ENCODE data around the gene ANGEL1.

The ANGEL1 gene, protein sequence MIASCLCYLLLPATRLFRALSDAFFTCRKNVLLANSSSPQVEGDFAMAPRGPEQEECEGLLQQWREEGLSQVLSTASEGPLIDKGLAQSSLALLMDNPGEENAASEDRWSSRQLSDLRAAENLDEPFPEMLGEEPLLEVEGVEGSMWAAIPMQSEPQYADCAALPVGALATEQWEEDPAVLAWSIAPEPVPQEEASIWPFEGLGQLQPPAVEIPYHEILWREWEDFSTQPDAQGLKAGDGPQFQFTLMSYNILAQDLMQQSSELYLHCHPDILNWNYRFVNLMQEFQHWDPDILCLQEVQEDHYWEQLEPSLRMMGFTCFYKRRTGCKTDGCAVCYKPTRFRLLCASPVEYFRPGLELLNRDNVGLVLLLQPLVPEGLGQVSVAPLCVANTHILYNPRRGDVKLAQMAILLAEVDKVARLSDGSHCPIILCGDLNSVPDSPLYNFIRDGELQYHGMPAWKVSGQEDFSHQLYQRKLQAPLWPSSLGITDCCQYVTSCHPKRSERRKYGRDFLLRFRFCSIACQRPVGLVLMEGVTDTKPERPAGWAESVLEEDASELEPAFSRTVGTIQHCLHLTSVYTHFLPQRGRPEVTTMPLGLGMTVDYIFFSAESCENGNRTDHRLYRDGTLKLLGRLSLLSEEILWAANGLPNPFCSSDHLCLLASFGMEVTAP

DNA sequence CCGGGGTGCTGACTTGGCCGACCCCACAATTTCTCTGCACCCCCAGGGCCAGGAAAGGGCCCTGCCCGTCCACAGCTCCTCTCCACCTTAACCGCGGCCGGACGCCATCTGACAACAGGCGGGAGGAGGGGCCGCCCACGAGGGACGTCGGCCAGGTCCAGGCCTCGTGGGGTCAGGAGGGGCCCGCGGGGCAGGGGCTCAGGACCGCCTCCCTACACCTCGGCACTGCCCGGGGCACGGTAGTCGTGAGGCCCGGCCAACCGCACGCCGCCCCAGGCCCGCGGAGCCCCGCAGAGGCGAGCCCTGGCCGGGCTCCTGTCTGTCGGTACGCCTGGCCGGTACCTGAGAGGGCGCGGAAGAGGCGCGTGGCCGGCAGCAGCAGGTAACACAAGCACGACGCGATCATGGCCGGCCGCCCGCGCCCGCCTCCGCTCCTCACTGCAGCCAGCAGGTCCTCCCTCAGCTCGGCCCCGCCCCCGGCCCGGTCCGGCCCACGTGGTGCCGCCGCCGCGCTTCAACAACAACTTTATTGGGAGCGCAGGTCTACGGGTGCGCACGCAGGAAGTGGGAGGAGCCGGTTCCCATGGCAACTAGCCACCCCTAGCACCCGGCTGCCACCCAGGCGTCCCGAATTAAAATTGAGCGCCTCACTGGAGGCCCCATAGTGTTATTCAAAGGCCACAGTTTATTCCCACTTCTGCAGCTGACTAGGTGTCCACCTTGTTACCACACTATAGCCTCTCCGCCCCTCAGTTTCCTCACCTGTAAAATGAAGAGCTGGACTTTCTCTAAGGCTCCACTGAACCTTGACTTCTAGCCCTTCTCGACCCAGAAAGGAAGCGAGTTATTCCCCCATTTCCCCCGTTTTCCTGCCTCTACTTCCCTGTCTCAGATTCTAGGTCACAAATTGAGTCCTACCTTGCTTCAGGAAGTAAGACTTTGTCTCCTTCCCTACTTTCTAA is at the start of gene ANGEL1:
TSS of gene ANGEL1 (minus strand) at position 461 of the 962 bp plus-strand sequence. CDS start at position 406, 55 bp downstream.
- DNase-seq: peak; percentile 92

DNA sequence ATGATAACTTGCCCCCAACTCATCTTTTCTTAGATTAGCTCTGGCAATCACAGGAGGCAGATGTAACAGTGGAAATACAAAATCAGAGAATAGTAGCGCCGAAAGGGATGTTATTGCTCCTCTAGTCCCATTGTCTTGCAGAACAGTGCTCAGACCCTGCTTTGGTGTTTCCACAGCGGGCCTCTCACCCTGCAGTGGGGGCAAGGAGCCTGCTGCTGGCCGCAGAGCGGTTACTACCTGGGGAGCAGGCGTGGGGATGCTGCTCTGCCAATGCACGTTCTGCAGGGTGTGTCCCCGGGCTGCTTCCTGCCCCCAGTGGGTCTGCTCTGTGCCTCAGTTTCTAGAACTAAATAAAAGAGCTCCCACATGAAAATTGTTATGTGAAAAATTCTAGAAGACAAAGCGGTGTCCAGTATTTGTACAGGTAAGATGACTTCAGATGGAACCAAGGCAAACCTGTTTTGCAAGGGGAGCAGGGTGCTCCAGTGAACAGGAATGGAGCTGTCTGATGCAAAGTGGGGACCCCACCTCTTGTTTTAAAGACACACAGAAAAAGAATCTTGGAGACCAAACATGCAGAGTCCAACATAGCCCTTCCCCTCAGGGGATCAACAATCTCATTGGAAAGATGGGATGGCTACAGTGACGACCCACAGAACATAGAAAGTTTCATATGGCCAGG is 49.0 kb upstream of the ANGEL1 start:
- DNase-seq: no peak

DNA sequence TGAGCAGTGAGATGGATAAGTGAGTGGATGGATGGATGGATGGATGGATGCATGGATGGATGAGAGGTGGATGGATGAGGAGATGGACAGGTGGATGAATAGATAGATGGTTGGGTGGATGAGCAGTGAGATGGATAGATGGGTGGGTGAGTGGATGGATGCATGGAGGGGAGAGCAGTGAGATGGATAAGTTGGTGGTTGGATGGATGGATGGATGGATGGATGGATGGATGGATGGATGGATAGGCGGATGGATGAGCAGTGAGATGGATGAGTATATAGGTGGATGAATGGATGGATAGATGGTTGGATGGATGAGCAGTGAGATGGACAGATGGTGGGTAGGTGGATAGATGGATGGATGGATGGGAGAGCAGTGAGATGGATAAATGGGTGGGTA is 44.1 kb upstream of the ANGEL1 start:
- DNase-seq: no peak

DNA sequence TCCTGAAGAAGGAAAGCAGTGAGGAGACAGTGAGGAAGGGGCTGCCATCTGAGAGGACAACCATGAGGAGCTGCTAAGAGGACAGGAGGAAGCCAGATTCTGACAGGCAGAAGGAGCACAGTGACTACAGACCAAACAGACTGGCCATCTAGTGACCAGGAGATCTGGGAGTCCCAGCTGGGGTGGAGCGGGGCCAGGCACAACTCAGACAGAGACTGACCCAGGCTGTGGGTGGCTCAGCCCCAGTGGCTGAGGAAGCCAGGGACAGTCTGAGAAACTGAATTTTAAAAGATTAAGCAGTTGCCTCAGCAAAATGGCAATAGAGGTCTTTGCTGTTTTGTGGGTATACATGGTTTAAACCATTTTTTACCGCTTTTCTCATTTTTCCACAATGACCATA is 42.4 kb upstream of the ANGEL1 start:
- no peak for DNase-seq

DNA sequence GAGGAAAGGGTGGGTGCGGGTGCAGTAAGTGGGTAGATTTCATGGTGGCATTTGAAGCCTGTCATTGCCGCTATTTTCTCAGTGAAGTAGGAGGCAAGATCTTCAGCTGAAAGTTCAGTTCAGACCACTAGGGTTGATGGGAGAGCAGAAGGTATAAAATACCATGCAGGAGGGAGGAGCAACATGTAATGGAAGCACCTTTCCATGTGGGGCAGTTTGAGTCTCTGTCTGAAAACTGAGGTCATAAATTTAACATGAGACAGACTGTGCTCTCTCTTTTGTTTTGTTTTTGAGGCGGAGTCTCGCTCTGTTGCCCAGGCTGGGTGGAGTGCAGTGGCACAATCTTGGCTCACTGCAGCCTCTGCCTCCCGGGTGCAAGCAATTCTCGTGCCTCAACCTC is 36.2 kb upstream of the ANGEL1 start:
- no peak for DNase-seq

DNA sequence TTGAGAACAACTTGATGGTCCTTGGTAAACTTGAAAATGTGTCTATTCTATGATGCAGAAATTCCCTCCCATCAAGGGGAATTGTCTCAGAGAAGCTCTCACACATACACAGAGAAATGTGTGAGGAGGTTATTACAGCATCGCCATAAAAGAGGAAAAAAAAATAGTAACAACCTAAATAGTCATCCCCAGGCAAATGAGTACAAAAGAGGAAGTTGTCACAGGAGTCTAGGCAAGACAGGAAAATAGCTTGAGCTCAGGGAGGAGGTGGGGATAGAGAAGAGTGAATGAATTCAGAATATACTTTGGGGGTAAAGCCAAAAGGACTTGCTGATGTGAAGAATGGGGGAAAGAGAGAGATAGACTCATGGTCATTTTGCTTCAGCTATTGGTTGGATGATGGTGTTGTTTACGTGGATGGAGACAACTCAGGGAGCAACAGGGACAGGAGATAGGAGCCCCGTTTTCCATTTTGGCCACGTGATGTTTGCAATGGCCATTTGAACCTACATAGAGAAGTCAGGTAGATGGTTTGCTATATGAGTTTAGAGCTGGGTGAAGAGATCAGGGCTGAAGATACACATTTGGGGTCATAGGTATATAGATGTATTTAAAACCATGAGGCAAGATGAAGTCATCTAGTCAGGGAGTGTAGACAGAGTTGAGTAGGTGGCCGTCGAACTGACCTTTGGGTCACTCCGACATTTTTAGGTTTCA is 33.8 kb upstream of the ANGEL1 start:
- no peak for DNase-seq

DNA sequence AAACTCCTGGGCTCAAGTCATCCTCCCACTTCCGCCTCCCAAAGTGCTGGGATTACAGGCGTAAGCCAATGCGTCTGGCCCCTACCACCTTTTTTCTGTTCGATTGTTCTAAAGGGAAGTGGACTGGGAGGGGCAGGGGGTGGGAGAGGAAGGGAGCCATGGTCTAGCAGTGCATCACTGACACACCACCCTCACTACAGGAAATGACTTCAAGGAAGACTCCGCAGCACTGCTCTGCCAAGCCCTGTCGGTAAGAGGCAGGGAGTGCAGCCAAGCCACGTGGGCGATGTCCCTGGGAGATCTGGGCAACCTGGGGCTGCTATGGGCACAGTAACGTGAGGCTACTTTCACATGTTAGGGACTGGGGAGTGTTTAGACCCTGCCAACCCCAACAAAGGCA is 31.5 kb upstream of the ANGEL1 start:
- no peak for DNase-seq

DNA sequence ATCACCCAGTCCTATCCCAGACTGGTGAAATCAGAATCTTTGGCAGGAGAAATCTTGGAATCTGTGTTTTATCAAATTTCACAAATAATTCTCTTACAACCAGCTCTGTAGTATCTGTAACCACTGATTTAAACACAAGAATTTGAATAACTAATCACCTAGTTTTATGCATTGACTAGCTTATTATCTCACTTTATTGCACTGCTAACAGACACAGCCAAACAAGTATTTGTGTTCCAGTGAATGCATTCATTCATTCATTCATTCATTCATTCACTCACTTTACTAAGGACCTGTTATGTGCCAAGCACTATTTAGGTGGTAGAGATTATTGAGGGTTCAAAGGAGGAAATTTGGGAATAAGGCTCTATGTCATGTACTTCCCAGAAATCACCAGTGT is 29.7 kb upstream of the ANGEL1 start:
- no peak for DNase-seq

DNA sequence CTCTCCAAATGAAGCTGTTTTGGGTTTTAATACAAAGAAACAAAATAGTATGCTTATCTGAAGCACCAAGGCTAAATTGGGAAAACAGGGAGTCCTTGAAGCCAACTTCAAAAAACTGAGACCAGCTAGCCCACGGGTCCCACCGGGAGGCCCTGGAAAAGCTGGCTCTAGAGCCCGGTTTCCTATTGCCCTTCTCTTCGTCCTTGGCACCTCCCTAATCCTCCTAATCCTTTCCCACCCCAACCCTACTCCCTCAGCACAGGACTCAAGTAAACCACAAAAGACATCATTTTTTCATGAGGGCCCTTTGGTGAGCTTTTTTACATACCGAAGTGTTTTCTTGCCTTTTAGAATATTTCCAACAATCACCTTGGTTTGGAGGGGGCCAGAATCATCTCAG is 24.8 kb upstream of the ANGEL1 start:
- no peak for DNase-seq

DNA sequence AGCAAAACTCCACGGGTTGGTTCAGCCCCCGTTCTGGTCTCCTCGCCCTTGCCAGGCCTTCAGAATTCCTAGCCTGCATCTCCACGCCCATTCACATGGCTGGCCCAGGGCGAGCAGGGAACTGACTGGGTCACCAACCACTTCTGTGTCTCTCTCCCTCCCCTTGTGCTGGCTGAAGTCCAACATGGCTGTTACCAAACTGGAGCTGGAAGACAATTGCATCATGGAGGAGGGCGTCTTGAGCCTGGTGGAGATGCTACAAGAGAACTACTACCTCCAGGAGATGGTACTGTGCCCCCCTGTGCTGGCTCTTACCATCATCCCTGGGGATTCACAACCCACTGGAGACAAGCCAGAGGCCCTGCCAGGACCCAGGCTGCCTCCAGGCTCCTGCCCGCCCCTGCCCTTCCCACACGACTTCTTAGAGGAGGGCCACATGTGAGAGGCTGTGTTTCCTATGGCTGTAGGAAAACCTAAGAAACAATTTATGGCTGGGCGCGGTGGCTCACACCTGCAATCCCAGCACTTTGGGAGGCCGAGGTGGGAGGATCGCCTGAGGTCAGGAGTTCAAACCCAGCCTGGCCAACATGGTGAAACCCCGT is 23.4 kb upstream of the ANGEL1 start:
- DNase-seq: no peak

DNA sequence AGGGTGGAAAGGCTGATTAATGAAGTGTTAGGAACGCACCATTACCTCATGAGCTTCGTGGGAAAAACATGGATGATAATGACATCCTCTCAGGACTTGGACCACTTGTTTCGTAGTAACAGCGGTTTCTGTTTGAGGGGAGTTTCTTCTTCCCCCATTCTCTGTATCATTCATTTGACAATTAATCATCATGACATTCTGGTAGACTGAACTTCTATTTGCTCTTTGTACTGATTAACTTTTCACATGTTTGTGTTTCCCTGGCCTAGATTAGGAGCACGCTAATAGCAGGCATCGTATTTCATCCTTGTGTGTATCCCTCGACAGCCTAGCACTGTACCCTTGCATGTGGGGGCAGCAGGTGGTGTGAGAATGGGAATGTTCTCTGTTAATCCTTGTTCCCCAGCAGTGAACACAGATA is 21.6 kb upstream of the ANGEL1 start:
- DNase-seq: no peak

DNA sequence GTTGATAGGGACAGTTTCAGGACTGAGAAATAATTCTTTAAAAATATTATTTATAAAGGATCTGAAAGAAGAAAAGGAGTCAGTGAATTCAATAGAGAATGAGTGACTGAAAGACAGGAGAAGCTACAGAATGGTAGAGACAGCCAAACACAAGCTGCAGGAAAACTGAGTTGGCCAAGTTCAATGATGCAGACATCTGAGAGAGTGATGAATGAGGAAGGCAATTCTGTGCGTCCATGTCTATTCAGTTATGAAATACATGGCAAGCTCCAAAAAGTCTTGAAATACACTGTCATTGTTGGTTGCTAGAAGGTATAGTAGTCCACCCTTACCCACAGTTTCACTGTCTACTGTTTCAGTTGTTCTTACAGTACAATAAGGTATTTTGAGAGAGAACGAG is 20.3 kb upstream of the ANGEL1 start:
- DNase-seq: no peak

DNA sequence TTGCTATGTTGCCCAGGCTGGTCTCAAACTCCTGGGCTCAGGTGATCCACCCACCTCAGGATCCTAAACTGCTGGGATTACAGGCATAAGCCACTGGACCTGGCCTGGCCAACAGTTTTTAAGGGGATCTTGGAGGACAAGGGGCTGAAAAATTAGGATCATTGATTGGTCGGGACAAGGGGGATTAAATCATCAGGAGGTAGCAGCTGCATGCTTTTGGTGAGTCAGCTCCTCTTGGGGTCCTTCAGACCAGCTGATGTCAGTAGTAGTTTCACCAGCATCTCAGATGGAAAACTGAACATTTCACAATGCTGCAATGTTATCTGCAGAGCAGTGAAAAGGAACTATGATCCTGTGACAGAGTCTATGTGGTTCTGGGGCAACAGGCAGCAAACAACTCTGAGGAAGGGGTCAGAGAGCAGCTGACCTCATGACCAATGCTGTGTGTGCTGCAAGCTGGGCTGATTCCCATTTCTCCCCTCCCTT is 19.9 kb upstream of the ANGEL1 start:
- no peak for DNase-seq

DNA sequence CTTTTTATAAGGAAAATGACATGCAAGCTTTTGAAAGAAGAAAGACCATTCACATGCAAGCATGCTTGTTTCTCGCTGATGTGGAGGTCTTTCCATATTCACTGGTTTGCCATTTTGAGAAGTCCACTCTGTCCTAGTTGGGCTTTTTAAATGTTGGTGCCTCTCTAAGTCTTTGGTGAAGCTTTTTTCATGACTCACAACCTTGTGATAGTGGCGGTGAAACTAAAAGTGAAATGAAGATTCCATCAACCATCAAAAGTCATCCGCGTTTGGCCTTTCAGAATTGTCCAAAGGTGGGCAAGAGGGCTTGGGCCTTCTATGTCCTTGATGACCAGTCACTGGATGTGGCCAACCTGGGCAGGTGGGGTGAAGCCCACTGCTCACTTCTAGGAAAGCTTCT is 17.9 kb upstream of the ANGEL1 start:
- no peak for DNase-seq

DNA sequence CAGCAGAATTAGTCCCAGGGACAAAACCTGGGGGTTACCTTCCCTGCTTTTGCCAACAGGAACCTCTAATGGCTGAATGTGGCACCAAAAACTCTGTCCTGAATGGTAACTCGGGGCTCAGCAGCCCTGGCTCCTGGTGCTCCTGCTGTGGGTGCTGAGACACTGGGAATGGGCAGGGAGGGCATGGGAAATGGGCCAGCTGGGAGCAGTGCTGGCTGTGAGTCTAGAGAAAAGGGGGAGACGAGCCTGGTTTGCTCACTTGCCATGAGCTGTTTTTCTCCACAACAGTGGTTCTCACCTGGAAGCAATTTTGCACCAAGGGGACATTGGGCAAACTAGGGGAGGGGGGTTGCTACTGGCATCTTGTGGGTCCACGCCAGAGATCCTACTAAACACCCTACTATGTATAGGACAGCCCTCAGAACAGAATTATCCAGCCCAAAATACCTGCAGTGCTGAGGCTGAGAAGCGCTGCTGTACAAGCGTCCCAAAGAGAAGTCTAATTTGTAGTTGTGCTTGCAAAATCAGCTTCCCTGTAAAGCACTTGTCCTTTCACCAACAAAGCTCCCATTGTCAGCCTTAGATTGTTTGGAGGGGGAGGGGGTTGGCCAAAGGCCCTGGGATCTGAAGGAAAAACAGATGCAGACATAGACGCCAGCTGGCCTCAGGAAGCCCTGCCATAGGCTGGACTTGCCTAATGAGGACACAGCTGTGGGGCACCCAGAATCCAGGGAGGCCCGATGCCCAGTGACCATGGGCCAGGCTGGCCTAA is 17.2 kb upstream of the ANGEL1 start:
- no peak for DNase-seq

DNA sequence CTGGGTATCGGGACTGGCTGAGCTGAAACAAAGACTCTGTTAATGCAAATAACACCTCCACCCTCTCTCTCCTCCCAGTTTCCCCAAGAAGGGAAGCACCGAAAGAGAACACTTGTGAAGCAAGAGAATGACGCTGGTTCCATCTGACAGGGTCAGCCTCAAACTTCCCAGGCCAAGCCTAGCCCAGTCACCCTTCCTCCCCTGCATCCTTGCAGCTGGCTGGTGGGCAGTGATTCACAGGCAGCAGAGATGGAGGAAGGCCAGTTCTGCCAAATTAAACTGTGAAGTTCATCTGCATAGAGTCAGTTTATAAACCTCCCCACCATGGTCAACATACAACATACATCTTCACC is 16.3 kb upstream of the ANGEL1 start:
- no peak for DNase-seq

DNA sequence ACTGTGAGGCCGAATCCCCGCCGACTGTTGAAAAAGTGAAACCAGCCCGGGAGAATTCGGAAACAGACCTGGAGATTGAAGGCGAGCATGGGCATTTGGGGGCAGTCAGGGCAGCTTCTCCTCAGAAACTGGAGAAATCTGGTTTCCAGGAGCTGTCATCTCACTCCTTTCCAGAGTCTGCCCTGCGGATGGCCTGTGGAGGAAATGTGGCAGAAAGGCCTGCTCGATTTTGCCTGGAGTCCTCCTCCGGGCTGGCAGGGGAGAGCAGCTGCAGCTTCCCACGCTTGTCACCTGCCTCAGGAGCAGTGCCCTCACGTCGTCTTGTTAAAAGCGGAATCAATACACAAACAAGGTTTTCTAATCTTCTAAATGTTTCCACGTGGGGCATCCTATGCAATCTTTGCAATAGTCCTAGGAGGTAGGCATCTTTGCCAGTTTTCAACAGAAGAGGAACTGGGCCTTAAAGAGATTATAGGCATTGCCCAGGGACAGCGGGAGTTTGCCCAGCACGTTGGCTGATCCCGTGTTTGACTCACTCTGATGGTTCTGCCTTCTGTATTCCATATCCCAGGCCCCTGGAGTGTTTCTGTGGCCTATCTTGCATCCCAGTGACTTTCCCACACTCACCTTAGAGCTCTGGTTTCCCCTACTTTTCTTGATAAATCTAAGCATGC is 15.8 kb upstream of the ANGEL1 start:
- no peak for DNase-seq

DNA sequence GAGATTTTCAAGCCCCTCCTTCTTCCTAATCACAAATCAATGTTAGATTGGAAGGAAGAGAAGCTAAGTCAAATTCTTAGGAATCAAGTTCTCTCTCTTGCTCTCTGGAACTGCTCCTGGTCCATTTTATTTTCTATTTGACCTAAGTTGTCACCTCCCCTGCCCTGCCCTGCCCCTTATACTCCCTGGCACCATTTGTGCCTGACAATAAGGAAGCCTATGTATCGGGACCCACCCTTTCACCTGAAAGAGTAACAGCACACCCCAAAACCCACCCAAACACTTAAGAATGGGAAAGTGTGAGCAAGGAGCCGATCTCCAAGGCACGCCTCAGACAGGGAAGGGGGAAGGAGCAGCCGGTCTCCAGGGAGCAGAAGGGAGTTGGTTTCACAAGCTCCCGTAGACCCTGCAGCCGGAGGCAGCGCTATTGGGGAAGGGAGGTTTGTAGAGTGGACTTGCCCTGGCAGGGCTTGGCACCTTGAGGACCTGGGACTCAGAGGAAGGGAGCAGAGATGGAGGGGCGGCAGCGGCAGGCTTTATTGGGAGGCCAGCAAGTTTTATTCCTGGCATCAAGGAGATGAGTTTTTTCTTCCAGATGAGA is 15.1 kb upstream of the ANGEL1 start:
- DNase-seq: no peak

DNA sequence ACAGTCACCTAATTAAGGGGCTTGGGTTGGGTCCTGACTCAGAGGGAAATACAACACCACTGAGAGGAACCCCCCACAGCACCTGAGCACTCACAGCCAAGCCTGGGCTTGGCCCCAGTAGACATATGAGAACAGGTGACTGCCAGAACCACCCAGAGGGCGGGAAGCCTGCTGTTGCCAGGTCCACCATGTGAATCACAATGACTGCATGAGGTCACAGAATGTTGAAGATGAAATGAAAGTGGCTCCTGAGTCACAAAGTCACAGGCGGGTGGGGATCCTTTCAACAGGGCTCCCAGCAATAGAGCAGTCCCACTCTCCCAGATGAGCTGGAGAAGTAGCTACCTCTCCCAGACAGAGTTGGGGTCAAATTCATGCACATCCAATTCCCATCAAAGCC is 13.4 kb upstream of the ANGEL1 start, which contains the start of gene LRRC74A:
TSS of gene LRRC74A (plus strand) at position 287 of the 400 bp plus-strand sequence. CDS start 290 bp downstream, outside the sequence.
- DNase-seq: no peak

DNA sequence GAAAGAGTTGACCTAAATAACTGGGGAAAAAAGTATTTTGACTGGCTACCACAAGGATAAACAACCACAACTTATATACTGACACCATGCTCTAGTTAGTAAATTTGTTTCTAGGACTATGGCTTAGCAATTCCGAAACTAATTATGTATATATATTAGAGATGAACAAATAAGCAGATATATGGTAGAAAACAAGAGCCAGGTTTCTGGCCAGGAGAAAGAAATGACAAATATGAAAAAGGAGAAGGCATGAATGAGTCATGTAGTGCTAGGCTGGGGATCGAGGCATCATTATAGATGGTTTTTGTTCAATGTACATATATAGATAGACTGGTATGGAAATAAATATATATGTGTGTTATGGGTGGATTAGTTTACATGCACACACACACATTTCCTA is 8.0 kb upstream of the ANGEL1 start:
- no peak for DNase-seq

All from NCI-H774 (cell line).